PC-3 (cell line): ENCODE measurements around the gene FPGS. TPM values are rescaled to one million over a fixed set of nuclear protein-coding genes. Genes with fewer than 3 reads are reported as not detected.
"Not testable (repeated sequence)": the region's sequence is repeated elsewhere in the genome, so short reads cannot be mapped to it uniquely, and the experiment has no call there.

Source experiments
- ATAC-seq: fragments of 200-7000 bp; cut with Tn5 transposase; 2 replicates; pipeline ENCODE4 v1.9.1; 2020; ENCODE audit warnings: mild to moderate bottlenecking, moderate library complexity
- BruUV-seq: library from RNA; stranded (reverse); fragments of 400-500 nt; replicated peaks from 2 replicates; lab custom pipeline; 2021; lab: Mats Ljungman, UMichigan
- CTCF ChIA-PET: fragments of 300-600 bp; sonication (Branson Sonifier 250); formaldehyde crosslinking; loops from one replicate; lab custom pipeline; 2022; ENCODE audit warnings: antibody characterized with exemption; lab: Charles Lee
- POLR2A ChIA-PET: fragments of 300-600 bp; sonication (Branson Sonifier 250); formaldehyde crosslinking; loops from one replicate; lab custom pipeline; 2022; ENCODE audit warnings: antibody characterized with exemption; ENCODE audit not compliant: unreplicated experiment; lab: Charles Lee
- DNase-seq: peaks from one replicate; pipeline ENCODE4 v3.0.0-alpha.2; 2015
- H2AFZ ChIP-seq: fragments of 300-600 bp; sonication (generic); 2 replicates; pipeline ENCODE4 v1.6.0; 2016; ENCODE audit warnings: antibody characterized with exemption, low read length
- H3F3A ChIP-seq: fragments of 300-600 bp; sonication (generic); one replicate; pipeline ENCODE4 v1.6.0; 2017; ENCODE audit warnings: antibody characterized with exemption, low read length, control low read depth, mild to moderate bottlenecking; ENCODE audit not compliant: unreplicated experiment
- H3K27ac ChIP-seq: fragments of 300-600 bp; sonication (generic); 2 replicates; pipeline ENCODE4 v1.5.1; 2016; ENCODE audit warnings: mild to moderate bottlenecking, low read length
- H3K27me3 ChIP-seq: fragments of 300-600 bp; sonication (generic); 2 replicates; pipeline ENCODE4 v1.6.1; 2016; ENCODE audit warnings: low read length, mixed read lengths
- H3K36me3 ChIP-seq: fragments of 300-600 bp; sonication (generic); 2 replicates; pipeline ENCODE4 v1.6.1; 2016; ENCODE audit warnings: low read depth, mixed run types, low read length, mixed read lengths
- H3K4me1 ChIP-seq: fragments of 300-600 bp; sonication (generic); 2 replicates; pipeline ENCODE4 v1.5.1; 2016; ENCODE audit warnings: low read length; ENCODE audit not compliant: insufficient read depth
- H3K4me2 ChIP-seq: fragments of 300-600 bp; sonication (generic); 2 replicates; pipeline ENCODE4 v1.6.0; 2016; ENCODE audit warnings: low read length
- H3K4me3 ChIP-seq: fragments of 300-600 bp; sonication (generic); 2 replicates; pipeline ENCODE4 v1.5.1; 2016; ENCODE audit warnings: mild to moderate bottlenecking, low read length, mixed read lengths
- H3K79me2 ChIP-seq: fragments of 300-600 bp; sonication (generic); 2 replicates; pipeline ENCODE4 v1.6.1; 2017; ENCODE audit warnings: low read length, mixed read lengths
- H3K9ac ChIP-seq: fragments of 300-600 bp; sonication (generic); 2 replicates; pipeline ENCODE4 v1.6.0; 2016; ENCODE audit warnings: mild to moderate bottlenecking, low read length
- H3K9me2 ChIP-seq: fragments of 300-600 bp; sonication (generic); replicated peaks from 2 replicates; pipeline ENCODE4 v1.6.1; 2016; ENCODE audit warnings: mixed run types, low read length, mixed read lengths
- H3K9me3 ChIP-seq: fragments of 300-600 bp; sonication (generic); 2 replicates; pipeline ENCODE4 v1.6.1; 2016; ENCODE audit warnings: low read length, mixed read lengths
- H4K20me1 ChIP-seq: fragments of 300-600 bp; sonication (generic); 2 replicates; pipeline ENCODE4 v1.6.1; 2016; ENCODE audit warnings: low read length, mixed read lengths
- CTCF ChIP-seq: fragments of 300-600 bp; sonication (generic); conservative IDR thresholded peaks from 2 replicates; pipeline ENCODE4 v1.5.1; 2017; ENCODE audit warnings: antibody characterized with exemption, low read depth, mild to moderate bottlenecking, low read length
- EZH2 ChIP-seq: fragments of 300-600 bp; sonication (generic); IDR thresholded peaks from one replicate; pipeline ENCODE4 v1.6.1; 2017; ENCODE audit warnings: antibody characterized with exemption, mild to moderate bottlenecking, low read length; ENCODE audit not compliant: unreplicated experiment
- EZH2phosphoT487 ChIP-seq: fragments of 300-600 bp; sonication (generic); IDR thresholded peaks from 2 replicates; pipeline ENCODE4 v1.6.1; 2018; ENCODE audit warnings: mild to moderate bottlenecking, antibody characterized with exemption, low read length, borderline replicate concordance
- intact Hi-C: fragments of 100-400 bp; cut with micrococcal nuclease; formaldehyde crosslinking; loops from 2 replicates; pipeline ENCODE4 v1.9.0; 2023
- total RNA-seq: library from RNA; depleted of rRNA; stranded (reverse); fragments of >200 nt; gene quantifications from 2 replicates; pipeline ENCODE4 v1.2.3, GENCODE V29; 2014

The FPGS gene
- total RNA-seq, 1 experiment from 2014 or later: 78.5 TPM

DNA sequence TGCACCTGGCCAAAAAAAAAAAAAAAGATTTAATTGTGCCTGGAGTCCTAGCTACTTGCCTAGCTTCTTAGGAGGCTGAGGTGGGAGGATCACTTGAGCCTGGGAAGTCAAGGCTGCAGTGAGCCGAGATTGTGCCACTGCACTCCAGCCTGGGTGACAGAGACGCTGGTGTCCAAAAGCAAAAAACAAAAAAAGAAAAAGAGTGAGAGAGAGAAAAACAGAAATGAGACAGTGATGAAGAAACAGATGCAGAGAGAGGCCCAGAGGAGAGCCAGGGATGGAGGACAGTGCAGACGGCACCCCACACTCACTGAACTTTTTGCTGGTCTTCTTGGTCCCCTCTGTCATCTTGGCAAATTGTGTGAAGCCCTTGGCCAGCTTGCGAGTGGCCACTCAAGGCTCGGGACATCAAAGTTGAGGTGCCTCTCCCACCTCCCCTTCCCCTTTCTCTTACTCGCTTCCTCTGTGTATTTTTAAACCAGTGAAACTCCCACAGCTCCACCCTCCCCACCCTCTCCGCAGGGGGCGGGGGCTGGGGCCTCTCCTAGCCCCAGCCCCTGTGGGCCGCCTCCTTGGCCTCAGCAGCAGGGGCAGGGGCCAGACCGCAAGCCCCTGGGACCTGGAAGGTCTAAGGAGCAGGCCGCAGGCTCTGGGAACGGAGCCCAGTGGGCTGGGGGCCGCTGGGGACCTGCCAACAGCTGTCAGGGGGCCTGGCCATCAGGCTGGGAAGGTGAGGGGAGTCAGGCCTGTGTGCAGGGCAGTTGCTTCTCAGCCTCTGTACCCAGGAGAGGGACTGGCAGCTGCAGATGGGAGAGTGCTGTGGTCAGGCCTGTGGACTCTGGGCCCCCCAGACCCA is 24.2 kb upstream of the FPGS start, which contains the start of gene SH2D3C:
Gene SH2D3C (minus strand): TSS at position 387 of the 856 bp plus-strand sequence. CDS start 39 bp downstream, at position 348.
- Histone ChIP-seq H3K4me1 (no peaks in the 10 kb centered on the region), H3K9ac (no peak within 1 kb of the TSS), H3K4me3 (no peak within 1 kb of the TSS), H3K36me3 (no peaks in the 10 kb centered on the region), H3K27ac (no peak within 1 kb of the TSS), H3K9me3 (no peaks in the 10 kb centered on the region), H3K4me2 (no peak within 1 kb of the TSS), H3F3A (no peaks in the 10 kb centered on the region), H2AFZ (no peak within 1 kb of the TSS), H3K9me2 (no peaks in the 10 kb centered on the region), H4K20me1 (no peaks in the 10 kb centered on the region), H3K27me3 (no peaks in the 10 kb centered on the region), H3K79me2 (no peaks in the 10 kb centered on the region)
- no TSS peak for BruUV-seq
- DNase-seq (no peak), ATAC-seq (no peak)
- POLR2A ChIA-PET: interaction anchor here (0.5 kb wide), 1 partner anchor 235 kb away, joined by 3 read pairs; no protein-coding TSS in a partner anchor
- CTCF ChIA-PET: no interaction called here
- intact Hi-C loops: no loop called here
- TF ChIP-seq EZH2 (no peak), EZH2phosphoT487 (no peak)

- POLR2A ChIA-PET: interaction anchor here (0.5 kb wide), 1 partner anchor 236 kb away, joined by 3 read pairs; no protein-coding TSS in a partner anchor
- H3K9ac ChIP-seq: no peak overlapping the region
- H3K79me2 ChIP-seq: no peaks in the 10 kb centered on the region
- H3K27me3 ChIP-seq: no peaks in the 10 kb centered on the region
- H3K9me3 ChIP-seq: no peaks in the 10 kb centered on the region
- no peaks in the 10 kb centered on the region for H3K36me3 ChIP-seq
- H4K20me1 ChIP-seq: no peaks in the 10 kb centered on the region
- no peaks in the 10 kb centered on the region for H3K9me2 ChIP-seq
- no peak overlapping the region for H3K27ac ChIP-seq
- no TSS peak for BruUV-seq
- H3K4me1 ChIP-seq: no peaks in the 10 kb centered on the region
- no peak overlapping the region for H3K4me3 ChIP-seq
- intact Hi-C loops: no loop called here
- H2AFZ ChIP-seq: no peak overlapping the region
- H3K4me2 ChIP-seq: no peak overlapping the region
- TF ChIP-seq EZH2phosphoT487: no peak
- TF ChIP-seq EZH2: no peak
- TF ChIP-seq CTCF: no peak
- no peak for ATAC-seq
- DNase-seq: no peak
- CTCF ChIA-PET: no interaction called here
- no peaks in the 10 kb centered on the region for H3F3A ChIP-seq
These were observed 23.3 kb upstream of the FPGS start for GRCh38 chr9:127779136-127779981.

- intact Hi-C loops: no loop called here
- H3K9me2 ChIP-seq: no peaks in the 10 kb centered on the region
- peaks cover 3% of the 10 kb centered on the region; the same call in 1 of the 2 replicates for H3K4me1 ChIP-seq
- DNase-seq (no peak), ATAC-seq (no peak)
- H3K27me3 ChIP-seq: no peaks in the 10 kb centered on the region
- CTCF ChIA-PET: no interaction called here
- no peaks in the 10 kb centered on the region for H4K20me1 ChIP-seq
- no peak overlapping the region for H3K4me3 ChIP-seq
- POLR2A ChIA-PET: no interaction called here
- H3F3A ChIP-seq: no peaks in the 10 kb centered on the region
- no peak overlapping the region for H2AFZ ChIP-seq
- H3K9ac ChIP-seq: no peak overlapping the region
- H3K4me2 ChIP-seq: no peak overlapping the region
- TF ChIP-seq CTCF: no peak
- TF ChIP-seq EZH2: no peak
- no peaks in the 10 kb centered on the region for H3K9me3 ChIP-seq
- no TSS peak for BruUV-seq
- H3K79me2 ChIP-seq: no peaks in the 10 kb centered on the region
- no peaks in the 10 kb centered on the region for H3K36me3 ChIP-seq
- no peak overlapping the region for H3K27ac ChIP-seq
These were observed 22.4 kb upstream of the FPGS start for GRCh38 chr9:127780126-127780885.

DNA sequence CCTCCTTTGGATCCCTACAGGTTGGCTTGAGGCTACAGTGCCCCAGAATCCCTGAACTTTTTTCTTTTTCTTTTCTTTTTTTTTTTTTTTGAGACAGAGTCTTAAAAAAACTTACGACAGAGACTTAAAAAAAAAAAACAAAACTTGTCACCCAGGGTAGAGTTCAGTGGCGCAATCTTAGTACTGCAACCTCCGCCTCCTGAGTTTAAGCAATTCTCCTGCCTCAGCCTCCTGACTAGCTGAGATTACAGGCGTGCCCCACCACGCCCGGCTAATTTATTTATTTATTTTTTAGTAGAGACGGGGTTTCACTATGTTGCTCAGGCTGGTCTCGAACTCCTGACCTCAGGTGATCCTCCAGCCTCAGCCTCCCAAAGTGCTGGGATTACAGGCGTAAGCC is 21.8 kb upstream of the FPGS start:
- DNase-seq, H3K9ac ChIP-seq, H3K27me3 ChIP-seq, intact Hi-C loops, H2AFZ ChIP-seq, H3K4me3 ChIP-seq, H3K9me2 ChIP-seq, H3K4me2 ChIP-seq, CTCF ChIA-PET, H3K9me3 ChIP-seq, H3K36me3 ChIP-seq, H3K4me1 ChIP-seq, BruUV-seq, ATAC-seq, H4K20me1 ChIP-seq, H3K79me2 ChIP-seq, H3F3A ChIP-seq, POLR2A ChIA-PET, H3K27ac ChIP-seq: not testable (repeated sequence)
